B cell (primary cell): ENCODE data around the gene TCFL5.

Source experiments
- EZH2 ChIP-seq: IDR thresholded peaks from 2 replicates; pipeline ENCODE4 v1.6.1; 2012; ENCODE audit warnings: borderline replicate concordance, low read depth, mild to moderate bottlenecking, moderate library complexity, low read length; ENCODE audit not compliant: insufficient read depth, poor library complexity, severe bottlenecking
- TF ChIP-seq, protein P1 (sequence below): fragments of 200-600 bp; IDR thresholded peaks from one replicate; pipeline ENCODE4 v1.8.0; 2022; ENCODE audit warnings: antibody characterized with exemption, mild to moderate bottlenecking

DNA sequence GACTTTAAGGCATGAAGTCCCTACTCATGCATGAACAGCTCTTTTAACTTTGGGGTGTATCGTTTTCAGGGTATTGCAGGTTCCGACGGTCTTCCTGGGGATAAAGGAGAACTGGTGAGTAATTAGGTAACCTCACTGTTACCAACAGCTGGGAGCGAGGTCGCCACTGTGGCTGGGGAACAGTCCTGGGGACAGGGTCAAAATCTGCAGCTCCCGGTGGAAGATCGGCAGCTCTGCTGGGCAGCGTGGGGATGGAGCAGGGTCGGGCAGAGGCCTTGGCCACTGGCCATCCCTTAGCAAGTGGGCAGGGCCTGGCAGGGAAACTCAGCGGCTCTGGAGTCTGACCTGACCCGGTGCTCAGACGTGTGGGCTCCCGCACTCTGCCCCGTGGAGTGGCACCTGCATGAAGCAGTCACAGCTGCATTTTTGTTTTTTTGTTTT, 28.7 kb downstream of the TCFL5 start:
- TF ChIP-seq, protein P1, sequence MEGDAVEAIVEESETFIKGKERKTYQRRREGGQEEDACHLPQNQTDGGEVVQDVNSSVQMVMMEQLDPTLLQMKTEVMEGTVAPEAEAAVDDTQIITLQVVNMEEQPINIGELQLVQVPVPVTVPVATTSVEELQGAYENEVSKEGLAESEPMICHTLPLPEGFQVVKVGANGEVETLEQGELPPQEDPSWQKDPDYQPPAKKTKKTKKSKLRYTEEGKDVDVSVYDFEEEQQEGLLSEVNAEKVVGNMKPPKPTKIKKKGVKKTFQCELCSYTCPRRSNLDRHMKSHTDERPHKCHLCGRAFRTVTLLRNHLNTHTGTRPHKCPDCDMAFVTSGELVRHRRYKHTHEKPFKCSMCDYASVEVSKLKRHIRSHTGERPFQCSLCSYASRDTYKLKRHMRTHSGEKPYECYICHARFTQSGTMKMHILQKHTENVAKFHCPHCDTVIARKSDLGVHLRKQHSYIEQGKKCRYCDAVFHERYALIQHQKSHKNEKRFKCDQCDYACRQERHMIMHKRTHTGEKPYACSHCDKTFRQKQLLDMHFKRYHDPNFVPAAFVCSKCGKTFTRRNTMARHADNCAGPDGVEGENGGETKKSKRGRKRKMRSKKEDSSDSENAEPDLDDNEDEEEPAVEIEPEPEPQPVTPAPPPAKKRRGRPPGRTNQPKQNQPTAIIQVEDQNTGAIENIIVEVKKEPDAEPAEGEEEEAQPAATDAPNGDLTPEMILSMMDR, result no peak
- TF ChIP-seq EZH2, result no peak
